T-helper 22 cell (primary cell): ENCODE results near the gene SLC39A9.

Source experiments
- DNase-seq: peaks from one replicate; pipeline ENCODE4 v3.0.0-alpha.2; 2020; ENCODE audit warnings: low read depth

SLC39A9 gene, protein sequence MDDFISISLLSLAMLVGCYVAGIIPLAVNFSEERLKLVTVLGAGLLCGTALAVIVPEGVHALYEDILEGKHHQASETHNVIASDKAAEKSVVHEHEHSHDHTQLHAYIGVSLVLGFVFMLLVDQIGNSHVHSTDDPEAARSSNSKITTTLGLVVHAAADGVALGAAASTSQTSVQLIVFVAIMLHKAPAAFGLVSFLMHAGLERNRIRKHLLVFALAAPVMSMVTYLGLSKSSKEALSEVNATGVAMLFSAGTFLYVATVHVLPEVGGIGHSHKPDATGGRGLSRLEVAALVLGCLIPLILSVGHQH

DNA sequence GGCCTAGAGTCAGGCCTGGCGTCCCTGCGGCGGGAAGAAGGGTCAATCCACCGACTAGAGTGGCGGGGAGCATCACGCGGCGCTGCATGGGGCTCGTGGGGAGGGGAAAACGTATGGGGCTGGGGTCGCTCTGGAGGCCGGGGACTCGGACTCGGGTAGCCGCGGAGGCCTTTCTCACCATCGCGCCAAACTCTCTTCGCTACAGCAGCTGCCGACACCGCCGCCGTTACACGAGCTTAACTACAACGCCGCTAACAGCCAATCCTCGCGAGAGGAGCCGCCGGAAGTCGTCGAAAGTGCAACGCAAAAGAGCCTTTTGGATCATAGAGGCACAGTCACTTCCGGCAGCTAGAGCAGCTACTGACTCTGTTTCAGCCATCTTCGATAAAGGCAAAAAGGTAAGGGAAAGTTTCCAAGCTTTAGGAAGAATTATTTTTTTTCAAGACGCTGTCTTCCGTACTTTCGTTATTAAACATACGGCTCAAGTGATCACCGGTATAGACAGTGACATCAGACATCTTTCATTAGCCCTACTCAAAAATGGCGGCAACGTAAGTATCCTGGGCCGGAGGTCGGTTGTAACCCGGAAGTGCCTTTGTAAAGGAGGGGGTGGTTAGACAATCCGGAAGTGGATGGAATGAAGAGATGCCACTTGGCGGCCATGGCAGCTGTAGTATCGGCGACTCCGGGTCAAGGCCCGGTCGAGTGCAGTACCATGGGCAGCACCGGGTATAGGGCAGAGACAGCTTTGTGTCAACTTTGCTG, at the start of gene SLC39A9, which contains the start of gene ERH:
SLC39A9 (plus strand) TSS at position 640 of the 765 bp plus-strand sequence. CDS start 678 bp downstream, outside the sequence.
ERH (minus strand) TSS at position 247 of the 765 bp plus-strand sequence; CDS start at position 181, 66 bp downstream.
- DNase-seq, result peak; percentile 92

DNA sequence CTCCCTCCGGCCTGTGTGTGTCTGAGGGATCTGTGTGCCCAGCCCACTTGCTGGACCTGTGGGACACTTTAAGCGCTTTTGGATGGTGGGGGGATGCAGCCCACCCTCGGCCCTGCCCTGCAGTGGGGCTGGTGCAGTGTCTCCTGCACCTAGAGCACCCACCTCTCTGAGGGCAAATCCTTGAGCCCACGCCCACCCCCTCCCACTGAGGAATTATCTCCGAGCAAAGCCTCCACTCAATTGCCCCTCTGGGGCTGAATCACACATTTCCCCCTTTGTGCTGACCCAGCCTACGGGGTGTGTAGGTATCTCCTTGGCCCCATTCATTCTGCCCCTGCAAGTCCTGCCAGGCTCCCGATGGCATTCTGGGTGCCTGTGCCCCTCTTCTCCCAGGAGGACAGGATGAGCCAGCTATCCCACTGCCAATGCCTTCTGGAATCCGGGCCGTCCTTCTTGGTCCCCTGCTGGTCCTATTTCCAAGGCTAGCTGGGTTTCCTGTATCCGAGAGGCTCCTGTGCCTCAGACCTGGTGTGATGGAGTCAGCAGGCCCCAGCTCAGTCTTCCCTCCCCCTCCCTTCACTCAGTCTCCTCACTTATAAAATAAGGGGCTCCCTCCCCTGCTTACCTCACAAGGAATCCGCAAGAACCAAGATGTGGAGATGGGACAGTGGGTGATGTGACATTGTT, 49.3 kb upstream of the SLC39A9 start:
- DNase-seq, result no peak

DNA sequence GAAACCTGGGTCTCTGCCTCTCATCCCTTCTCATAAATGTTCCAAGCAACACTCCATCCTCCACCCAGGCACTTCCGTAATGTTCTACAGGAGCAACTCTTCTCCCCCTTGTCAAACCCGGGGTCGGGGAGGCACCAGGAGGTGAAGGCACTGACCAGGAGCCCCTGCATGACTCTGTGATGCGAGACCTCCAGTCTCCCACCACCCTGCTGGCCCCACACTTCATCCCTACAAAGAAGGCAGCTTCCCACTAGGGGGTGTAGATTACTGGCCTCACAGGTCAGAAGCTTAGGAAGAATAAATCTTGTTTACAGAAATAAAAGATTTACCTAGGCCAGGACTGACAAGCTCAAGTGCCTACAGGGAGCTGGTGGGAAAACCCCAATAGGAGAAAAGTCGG, 47.6 kb upstream of the SLC39A9 start:
- DNase-seq, result no peak

DNA sequence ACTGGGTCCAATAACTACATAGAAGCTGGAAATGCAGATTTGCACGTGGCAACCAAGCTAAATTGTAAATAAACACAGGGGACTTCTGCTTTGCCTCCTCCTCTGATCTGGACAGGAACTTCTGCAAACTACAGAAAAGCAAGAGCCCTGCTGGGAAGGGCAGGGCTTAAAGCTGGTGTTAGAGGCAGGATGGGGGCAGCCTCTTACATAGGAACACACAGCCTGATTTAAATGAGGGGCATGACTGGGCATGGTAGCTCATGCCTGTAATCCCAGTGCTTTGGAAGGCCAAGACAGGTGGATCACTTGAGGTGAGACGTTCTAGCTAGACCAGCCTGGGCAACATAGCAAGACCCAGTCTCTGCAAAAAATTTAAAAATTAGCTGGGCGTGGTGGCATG, 47.1 kb upstream of the SLC39A9 start:
- no peak for DNase-seq

DNA sequence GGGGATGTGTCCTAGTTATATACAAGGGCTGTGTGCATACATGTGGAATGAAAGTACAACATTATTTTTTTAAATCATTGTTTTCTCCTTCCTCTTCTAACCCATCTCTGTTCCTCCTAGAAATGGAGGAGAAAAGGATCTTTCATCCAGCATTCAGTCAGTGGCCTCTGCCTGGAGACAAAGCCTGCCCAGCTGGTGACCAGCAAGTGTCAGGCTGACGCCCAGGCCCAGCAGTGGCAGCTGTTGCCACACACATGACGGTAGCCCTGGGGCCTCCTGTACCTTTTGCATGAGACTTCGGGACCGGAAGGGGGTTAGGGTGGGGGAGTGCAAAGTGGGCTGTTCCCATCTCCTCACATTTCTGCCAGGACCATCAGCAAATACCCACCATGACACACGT, 46.6 kb upstream of the SLC39A9 start:
- DNase-seq, result no peak

DNA sequence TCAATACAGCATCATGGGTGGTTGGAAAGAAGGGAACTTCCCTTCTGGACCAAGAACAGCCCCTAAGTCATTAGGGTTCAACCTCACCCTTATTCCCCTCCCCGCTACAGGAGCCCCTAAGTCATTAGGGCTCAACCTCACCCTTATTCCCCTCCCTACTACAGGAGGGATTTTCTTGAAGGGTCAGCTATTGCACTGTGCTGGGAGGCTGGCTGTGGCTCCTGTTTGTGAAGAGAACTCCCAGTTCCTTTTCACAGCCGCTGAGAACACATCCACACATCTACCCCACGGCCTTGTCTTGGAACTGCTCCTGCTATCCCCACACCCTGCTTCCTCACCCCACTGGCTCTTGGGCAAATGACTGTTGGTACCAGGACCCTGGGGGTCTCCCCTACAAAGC, 45.3 kb upstream of the SLC39A9 start:
- no peak for DNase-seq

DNA sequence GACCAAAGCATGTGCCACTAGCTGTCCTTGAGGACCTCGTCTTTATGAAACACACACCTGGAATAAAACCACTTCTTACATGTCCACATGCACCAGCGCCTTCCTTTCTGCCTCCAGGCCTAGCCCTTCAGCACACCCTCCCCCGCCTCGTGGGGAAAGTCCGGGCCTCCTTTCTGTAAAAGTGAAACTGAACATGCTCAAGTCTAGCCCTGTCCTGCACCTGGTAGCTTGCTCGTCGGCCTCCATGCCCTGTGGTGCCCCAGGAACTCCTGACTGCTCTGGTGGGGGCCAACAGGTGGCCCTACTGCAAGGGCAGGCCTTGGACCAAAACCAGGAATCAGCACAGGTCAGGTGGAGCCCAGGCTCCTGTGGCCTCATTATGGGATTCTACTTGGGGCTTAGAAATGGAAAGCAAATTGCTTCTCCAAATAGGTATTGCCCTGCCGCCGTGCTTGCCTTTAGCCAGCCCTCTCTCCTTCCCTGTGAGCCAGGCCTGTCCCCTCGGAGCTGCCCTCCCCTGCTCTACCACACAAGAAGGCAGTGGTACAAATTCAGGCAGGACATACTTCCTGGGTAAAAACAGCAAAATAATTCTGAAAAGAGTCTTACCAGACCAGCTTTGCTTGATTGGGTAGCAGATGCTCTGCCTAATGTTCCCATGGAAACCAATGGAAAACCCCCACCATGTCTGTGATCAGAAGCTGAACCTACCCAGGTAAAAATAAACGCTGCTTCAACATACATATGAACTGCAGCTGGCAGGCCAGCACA, 43.9 kb upstream of the SLC39A9 start:
- DNase-seq, result no peak

DNA sequence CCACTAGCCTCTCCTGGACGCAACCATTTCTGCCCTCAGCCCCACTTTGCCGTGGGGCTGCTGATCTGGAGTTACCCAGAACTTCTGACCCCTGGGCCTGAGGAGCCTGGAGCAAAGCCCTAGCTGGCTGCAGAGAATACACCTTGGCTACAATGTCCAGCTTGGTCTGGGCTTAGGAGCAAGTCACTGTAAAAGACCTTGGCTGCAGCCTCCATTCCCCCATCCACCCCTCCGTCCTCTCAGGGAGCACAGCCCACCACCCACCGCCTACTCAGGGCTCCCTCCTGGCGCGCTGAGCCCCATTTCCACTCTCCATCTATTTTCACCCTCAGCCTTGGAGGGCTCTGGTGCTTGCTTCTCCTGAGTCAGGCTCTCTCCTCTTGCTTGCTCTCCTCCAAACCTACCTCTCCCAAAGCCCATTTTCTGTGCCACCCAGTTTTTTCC, 43.3 kb upstream of the SLC39A9 start:
- DNase-seq, result no peak

DNA sequence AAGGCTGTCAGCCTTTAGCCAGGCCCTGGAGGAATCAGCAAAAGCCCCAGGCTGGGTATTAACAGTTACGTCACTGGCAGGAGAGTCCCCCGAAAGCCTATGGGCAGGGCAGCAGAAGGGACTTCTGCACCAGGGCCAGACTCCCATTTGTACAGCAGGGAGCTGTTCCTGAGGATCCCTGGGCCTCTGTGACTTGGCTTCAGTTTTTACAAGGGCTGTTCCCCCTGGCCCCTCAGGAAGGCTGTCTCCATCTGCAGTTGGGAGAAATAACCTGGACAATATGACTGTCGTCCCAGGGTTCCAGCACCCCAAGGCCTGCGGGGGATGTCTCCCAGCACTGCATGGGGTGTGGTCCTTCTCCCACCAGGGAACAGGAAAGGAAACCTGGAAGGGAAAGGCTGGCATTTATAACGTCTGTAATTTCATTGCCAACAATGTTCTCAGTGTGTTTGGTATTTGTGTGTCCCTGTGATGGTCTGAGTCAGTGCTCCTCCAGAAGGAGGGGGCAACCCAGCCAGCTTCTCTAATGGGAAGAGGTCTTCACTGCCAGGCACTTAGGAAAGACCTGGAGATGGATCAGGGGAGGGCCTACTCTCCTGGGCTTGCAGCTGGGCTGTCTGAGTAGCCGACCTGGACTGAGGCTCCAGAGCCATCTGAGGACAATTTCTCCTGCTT, 42.7 kb upstream of the SLC39A9 start:
- DNase-seq, result no peak

DNA sequence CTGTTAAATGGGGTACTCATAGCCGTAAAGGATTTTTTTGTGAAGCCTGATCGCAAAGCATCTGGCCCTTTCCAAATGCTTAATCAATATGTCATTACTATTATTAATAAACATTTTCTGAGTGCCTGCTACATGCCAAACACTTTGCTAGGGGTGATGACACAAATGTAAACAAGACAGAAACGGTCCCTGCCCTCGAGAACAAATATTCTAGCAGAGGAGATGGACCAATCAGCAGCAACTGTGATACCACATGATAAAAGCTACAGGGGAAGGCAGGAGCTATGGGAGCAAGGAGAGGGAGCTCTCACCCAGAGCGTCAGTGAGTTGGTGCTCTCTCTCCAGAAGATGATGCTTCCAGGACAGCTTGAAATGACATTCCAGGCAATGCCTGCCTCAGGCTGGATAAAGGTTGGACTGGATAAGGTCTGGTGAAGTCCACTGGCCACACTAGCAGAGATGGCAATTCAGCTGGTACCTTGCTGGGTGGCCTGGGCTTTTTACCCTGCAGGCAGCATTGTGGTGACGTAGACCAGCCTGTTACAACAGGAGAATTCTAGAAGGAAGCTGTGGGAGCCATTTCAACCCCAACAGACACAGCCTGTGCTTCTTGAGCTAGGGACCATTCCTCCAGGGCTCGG, 41.5 kb upstream of the SLC39A9 start:
- no peak for DNase-seq

DNA sequence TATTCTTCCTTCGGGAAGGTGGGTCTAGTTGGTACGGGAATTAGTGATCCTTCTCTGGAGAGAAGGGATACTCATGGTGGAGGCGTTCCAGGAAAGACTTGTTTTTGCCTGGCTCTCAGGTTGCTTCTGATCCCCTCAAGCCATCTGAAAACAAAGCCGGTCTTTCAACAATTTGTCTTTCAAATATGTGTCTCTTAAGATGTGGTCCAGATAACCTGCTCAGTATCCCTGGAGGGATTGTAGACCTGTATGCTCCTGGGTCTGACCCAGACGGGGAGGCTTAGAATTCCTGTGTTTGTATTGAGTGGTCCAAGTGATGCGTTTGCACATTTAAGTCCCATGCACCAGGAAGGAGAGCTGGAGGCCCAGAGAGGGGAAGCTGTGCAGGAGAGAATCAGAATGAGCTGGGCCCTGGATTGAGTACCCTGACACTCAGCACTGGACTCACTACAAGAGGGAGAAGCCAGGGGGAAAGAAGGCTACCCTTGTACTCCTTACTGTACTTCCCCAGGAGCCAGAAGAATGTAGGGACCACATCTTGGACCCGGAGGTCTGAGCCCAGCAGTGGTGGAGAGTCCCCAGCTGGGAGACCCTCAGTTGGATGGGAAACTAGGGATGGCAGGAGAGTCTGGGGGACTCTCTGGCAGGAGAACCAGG, 40.8 kb upstream of the SLC39A9 start:
- no peak for DNase-seq

DNA sequence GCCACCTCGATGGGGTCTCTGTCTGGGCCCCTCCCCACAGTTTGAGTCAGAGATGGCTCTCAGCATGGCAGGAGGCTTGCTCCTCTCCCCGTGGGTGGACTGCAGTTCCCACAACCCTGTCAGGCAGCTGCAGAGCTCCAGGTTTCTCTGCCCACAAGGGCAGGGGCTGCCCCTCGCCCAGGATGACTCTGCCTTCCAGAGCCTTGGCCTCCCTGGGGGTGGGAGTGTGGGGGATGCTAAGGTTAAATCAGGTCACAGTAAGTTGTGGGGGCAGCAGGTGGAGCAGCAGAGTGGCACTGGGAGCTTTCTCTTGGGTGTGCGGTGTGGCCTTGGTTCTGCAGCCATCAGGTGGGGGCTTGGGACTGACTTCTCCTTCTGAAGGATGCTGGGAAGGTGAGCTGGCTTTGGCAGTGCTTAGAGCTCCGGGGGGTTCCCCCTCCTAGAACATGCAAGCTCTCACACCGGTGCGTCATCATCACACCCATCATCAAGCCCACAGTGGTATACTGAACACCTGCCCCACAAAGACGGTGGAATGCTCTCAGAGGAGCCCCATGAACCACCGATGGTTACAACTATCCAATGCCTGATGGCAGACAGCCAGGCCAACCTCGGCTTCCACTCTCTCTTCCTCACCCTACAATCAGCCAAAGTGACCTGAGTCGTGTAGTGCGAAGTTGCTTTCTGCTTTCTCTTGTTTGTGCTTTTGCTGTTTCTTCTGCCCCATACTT, 40.1 kb upstream of the SLC39A9 start:
- no peak for DNase-seq

DNA sequence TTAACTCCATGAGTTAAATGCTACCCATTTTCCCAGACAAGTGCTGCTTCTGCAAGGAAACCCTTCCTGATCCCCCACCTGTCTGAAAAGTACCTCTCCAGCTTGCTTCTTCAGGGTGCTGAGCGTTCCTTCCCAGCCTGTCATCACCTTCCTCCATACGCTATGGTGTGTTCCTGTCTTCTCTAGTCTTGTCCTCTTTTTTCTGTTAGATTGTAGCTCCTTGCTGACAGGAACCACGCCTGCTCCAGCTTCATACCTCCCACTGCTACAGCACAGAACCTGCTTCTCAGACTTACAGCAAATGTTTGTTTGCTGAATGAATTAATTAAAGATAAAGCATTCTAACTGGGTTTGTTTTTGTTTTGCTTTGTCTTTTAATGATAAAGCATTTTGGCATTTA, 39.5 kb upstream of the SLC39A9 start:
- DNase-seq, result no peak

DNA sequence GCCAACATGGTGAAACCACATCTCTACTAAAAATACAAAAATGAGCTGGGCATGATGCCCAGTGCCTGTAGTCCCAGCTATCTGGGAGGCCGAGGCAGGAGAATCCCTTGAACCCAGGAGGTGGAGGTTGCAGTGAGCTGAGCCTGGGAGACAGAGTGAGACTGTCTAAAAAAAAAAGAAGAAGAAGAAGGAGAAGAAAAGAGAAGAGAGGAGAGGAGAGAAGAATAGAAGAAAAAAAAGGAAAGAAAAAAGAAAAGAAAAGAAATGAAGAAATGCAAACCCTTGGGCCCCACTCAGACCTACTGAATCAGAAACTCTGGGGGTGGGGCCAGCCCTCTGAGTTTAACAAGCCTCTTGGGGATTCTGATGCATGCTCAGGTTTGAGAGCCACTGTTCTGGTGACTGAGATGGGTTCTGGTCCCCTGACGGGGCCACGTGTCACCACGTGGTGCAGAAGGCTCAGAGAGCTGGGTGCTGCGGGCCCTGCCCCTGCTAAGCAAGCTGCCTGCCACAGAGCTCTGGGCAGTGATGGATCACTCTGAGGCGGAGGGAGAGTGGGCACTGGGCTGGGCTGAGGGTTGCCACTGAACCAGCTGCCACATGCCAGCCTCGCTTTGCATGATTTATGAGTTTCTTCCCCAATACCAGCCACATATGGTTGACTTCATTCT, 37.9 kb upstream of the SLC39A9 start:
- DNase-seq, result no peak

DNA sequence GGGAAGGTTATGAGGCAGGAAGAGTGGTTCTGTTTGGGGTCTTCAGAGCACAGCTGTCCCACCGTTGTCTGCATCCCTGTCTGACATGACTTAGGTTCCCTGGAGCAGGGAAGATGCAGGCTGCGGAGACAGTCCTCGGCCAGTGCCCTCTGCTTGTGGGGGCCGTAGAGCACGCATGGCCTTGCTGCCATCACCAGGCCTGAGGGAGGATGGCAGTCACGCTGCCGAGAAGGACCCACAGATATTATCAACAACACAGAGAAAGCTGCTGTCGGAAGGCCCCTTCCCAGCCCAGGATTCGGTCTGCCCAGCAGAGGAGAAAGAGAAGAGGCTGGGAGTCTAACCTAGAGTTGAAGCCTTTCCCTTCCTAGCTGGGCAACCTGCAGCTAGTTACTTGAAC, 35.4 kb upstream of the SLC39A9 start:
- DNase-seq, result no peak

DNA sequence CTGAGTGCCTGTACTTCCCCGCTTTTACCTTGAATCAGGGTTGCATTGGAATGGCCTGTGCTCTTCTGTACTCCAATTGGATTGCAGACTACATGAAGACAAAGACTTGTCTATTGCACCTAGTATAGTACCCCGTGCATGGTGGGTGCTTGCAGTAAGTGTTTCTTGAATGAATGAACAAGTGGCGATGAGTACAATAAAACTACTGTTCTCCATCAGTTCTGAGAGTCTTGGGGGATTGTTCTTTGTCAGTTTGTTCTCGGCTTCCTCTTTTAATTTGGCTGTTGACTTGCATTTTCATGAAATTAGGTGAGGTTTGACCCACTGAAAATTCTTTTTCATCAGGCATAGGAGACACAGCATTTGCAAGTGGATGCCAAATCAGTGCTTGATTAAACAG, 34.5 kb upstream of the SLC39A9 start:
- DNase-seq, result no peak

DNA sequence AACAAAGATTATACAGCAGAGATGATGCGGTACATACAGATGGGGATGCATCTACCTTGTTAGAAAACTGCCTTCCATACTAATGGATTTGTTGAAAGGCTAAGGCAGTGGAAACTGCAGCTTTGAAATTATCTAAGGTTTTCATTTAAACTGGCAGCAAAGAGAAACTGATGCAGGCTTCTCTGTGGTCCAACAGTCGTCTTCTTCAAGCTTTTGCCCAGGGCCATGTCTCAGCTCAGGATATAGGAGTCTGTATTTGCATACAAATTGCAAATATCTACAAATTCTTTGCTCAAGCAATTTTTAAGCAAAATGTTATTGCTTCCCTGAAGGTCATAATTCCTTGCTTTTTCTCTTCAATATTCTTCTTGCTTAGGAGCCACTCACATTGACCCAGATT, 34.1 kb upstream of the SLC39A9 start:
- no peak for DNase-seq

DNA sequence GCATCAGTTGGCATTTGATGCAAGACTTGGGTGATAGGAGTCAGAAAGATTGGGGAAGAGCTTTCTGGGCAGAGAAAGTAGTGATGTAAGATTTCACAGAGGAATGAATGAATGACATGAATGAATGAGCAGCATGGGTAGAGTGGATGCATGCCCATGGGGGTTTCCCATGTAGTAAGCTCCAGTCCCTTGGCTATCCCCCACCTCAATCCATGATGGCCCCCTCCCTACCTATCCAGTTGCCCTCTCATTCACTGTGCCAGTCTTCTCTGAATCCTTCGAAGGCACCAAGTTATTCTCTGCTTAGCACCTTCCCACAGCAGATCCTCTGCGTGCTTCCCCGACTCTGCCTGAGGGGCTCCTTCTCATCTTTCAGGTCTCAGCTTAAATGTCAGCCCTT, 32.4 kb upstream of the SLC39A9 start:
- no peak for DNase-seq

DNA sequence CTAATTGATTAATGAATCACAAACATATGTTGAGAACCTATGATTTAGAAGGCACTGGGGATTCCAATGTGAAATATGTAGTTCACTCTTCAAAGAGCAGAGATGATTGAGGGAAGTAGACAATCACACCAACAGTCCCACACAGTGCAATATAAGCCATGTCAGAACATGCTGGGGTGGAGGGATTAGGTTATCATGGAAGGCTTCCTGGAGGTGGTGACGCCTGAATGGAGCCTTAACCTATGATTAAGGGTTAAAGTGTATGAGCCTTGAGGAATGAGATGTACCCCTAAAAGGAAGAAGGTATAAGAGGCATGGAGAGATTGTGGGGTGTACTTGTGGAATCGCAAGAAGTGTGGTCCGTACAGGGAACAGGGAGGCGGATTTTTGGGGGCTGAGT, 31.7 kb upstream of the SLC39A9 start:
- DNase-seq, result no peak
